ENCODE data around the gene AACS.

The AACS gene

GRCh38 chr12:125096894-125097293, 31.7 kb downstream of the AACS start:
- no peak for TF ChIP-seq CTCF (IDR thresholded peaks at IDR 0.05; ENCODE audit: borderline replicate concordance, control extremely low read depth, extremely low read depth, insufficient read depth, missing control alignments)
- DNase-seq (ENCODE audit: low spot score) = no peak
- in situ Hi-C loops (cut with MboI; ENCODE audit: low sequenced_read_pairs, unreplicated experiment) = no loop called here

- no peak for DNase-seq (ENCODE audit: low spot score)
- in situ Hi-C loops (cut with MboI; ENCODE audit: low sequenced_read_pairs, unreplicated experiment) = no loop called here
These were observed 32.2 kb downstream of the AACS start for GRCh38 chr12:125097427-125097826.

GRCh38 chr12:125098676-125099408, 33.6 kb downstream of the AACS start:
- in situ Hi-C loops (cut with MboI; ENCODE audit: low sequenced_read_pairs, unreplicated experiment) = no loop called here
- no peak for DNase-seq (ENCODE audit: low spot score)
- TF ChIP-seq CTCF (IDR thresholded peaks at IDR 0.05; ENCODE audit: borderline replicate concordance, control extremely low read depth, extremely low read depth, insufficient read depth, missing control alignments) = no peak

More at GRCh38 chr12:125097427-125097826, 32.2 kb downstream of the AACS start:
- TF ChIP-seq CTCF (IDR thresholded peaks at IDR 0.05; ENCODE audit: borderline replicate concordance, control extremely low read depth, extremely low read depth, insufficient read depth, missing control alignments) = no peak

- no peak for DNase-seq (ENCODE audit: low spot score)
- in situ Hi-C loops (cut with MboI; ENCODE audit: low sequenced_read_pairs, unreplicated experiment) = no loop called here
- TF ChIP-seq CTCF (IDR thresholded peaks at IDR 0.05; ENCODE audit: borderline replicate concordance, control extremely low read depth, extremely low read depth, insufficient read depth, missing control alignments) = no peak
These were observed 34.2 kb downstream of the AACS start for GRCh38 chr12:125099409-125099782.

- no peak for TF ChIP-seq CTCF (IDR thresholded peaks at IDR 0.05; ENCODE audit: borderline replicate concordance, control extremely low read depth, extremely low read depth, insufficient read depth, missing control alignments)
- no peak for DNase-seq (ENCODE audit: low spot score)
- in situ Hi-C loops (cut with MboI; ENCODE audit: low sequenced_read_pairs, unreplicated experiment) = no loop called here
These were observed 35.6 kb downstream of the AACS start for GRCh38 chr12:125100551-125101434.

- TF ChIP-seq CTCF (IDR thresholded peaks at IDR 0.05; ENCODE audit: borderline replicate concordance, control extremely low read depth, extremely low read depth, insufficient read depth, missing control alignments) = no peak
- DNase-seq (ENCODE audit: low spot score) = no peak
- in situ Hi-C loops (cut with MboI; ENCODE audit: low sequenced_read_pairs, unreplicated experiment) = no loop called here
These were observed 39.7 kb downstream of the AACS start for GRCh38 chr12:125104982-125105381.
